ENCODE results near the gene KLF13.

KLF13 gene

GRCh38 chr15:31408724-31409123, 82.1 kb downstream of the KLF13 start:
- no peak overlapping the region for H3K4me3 Mint-ChIP-seq
- H3K27ac Mint-ChIP-seq: no peak overlapping the region
- peaks cover 27% of the 10 kb centered on the region for H3K4me1 Mint-ChIP-seq
- peaks cover 12% of the 10 kb centered on the region for H3K36me3 Mint-ChIP-seq
- peaks cover 10% of the 10 kb centered on the region for H3K9me3 Mint-ChIP-seq
- no peaks in the 10 kb centered on the region for H3K27me3 Mint-ChIP-seq

- H3K4me3 Mint-ChIP-seq: no peak overlapping the region
- H3K4me1 Mint-ChIP-seq: peaks cover 27% of the 10 kb centered on the region
- no peak overlapping the region for H3K27ac Mint-ChIP-seq
- no peaks in the 10 kb centered on the region for H3K27me3 Mint-ChIP-seq
- peaks cover 10% of the 10 kb centered on the region for H3K9me3 Mint-ChIP-seq
- H3K36me3 Mint-ChIP-seq: peaks cover 12% of the 10 kb centered on the region
Measured at GRCh38 chr15:31409171-31409570, 82.5 kb downstream of the KLF13 start.

DNA sequence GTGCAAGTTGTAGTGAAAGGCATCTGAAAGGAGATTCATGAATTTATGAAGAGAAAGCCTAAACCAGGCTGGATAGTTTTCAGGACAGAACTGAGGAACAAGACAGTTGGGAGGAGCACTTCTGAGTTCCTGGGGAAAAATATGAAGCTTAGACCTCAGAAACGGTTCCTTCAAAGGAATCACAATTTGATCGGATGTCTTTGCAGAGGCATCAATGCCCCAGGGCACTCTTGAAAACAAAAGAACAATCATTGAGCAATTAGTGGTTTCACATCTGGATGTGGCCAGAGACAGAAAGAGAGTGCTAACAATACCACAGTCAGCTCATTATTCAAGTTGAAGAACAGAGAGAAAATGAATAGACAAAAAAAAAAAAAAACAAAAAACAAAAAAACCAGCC, 86.2 kb downstream of the KLF13 start:
- Mint-ChIP-seq H3K27me3 (no peaks in the 10 kb centered on the region), H3K4me1 (peaks cover 8% of the 10 kb centered on the region), H3K36me3 (peaks cover 6% of the 10 kb centered on the region), H3K27ac (no peak overlapping the region), H3K4me3 (peak overlapping the region; percentile 19), H3K9me3 (peaks cover 6% of the 10 kb centered on the region)

- Mint-ChIP-seq H3K27ac (no peak overlapping the region), H3K4me1 (peaks cover 8% of the 10 kb centered on the region), H3K4me3 (no peak overlapping the region), H3K27me3 (no peaks in the 10 kb centered on the region), H3K9me3 (peaks cover 11% of the 10 kb centered on the region), H3K36me3 (peaks cover 9% of the 10 kb centered on the region)
Measured at GRCh38 chr15:31415201-31415600, 88.6 kb downstream of the KLF13 start.

- H3K27ac Mint-ChIP-seq: no peak overlapping the region
- peaks cover 9% of the 10 kb centered on the region for H3K36me3 Mint-ChIP-seq
Measured at GRCh38 chr15:31419820-31420219, 93.2 kb downstream of the KLF13 start.

GRCh38 chr15:31427411-31427810, 100.8 kb downstream of the KLF13 start:
- Mint-ChIP-seq H3K4me3 (no peak overlapping the region), H3K4me1 (peaks cover 35% of the 10 kb centered on the region)

More at GRCh38 chr15:31419820-31420219, 93.2 kb downstream of the KLF13 start:
- H3K27me3 Mint-ChIP-seq: no peaks in the 10 kb centered on the region
- peaks cover 11% of the 10 kb centered on the region for H3K9me3 Mint-ChIP-seq
- H3K4me1 Mint-ChIP-seq: no peaks in the 10 kb centered on the region
- H3K4me3 Mint-ChIP-seq: no peak overlapping the region

More at GRCh38 chr15:31427411-31427810, 100.8 kb downstream of the KLF13 start:
- Mint-ChIP-seq H3K27ac (no peak overlapping the region), H3K36me3 (no peaks in the 10 kb centered on the region), H3K9me3 (no peaks in the 10 kb centered on the region), H3K27me3 (no peaks in the 10 kb centered on the region)
